ENCODE results near the gene CAST. TPM values are rescaled to one million over a fixed set of nuclear protein-coding genes. Genes with fewer than 3 reads are reported as not detected.

Gene CAST
- total RNA-seq, 1 donor from 2014 or later: 135 TPM

DNA sequence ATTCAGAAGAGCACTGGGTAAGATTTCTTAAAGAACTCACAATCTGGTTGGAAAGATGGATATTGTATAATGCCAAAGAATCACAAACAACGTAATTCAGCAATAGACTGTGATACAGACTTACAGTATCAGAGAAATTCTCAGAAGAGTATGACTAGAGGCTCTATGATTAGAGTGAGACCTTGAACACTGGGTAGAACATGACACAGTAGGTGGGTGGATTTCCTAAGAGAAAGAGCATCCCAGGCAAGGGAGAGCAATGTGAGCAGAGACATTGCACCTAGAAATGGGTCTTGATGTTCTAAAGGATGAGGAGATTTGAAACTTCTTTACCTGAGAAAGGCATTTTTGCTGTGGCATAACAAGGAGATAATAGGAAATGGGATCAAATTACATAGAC, 27.3 kb upstream of the CAST start:
- DNase-seq (ENCODE audit: low read depth): no peak
- H3K4me3 ChIP-seq (ENCODE audit: low read depth, low read length): no peak overlapping the region
- TF ChIP-seq, protein P1, sequence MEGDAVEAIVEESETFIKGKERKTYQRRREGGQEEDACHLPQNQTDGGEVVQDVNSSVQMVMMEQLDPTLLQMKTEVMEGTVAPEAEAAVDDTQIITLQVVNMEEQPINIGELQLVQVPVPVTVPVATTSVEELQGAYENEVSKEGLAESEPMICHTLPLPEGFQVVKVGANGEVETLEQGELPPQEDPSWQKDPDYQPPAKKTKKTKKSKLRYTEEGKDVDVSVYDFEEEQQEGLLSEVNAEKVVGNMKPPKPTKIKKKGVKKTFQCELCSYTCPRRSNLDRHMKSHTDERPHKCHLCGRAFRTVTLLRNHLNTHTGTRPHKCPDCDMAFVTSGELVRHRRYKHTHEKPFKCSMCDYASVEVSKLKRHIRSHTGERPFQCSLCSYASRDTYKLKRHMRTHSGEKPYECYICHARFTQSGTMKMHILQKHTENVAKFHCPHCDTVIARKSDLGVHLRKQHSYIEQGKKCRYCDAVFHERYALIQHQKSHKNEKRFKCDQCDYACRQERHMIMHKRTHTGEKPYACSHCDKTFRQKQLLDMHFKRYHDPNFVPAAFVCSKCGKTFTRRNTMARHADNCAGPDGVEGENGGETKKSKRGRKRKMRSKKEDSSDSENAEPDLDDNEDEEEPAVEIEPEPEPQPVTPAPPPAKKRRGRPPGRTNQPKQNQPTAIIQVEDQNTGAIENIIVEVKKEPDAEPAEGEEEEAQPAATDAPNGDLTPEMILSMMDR (conservative IDR thresholded peaks at IDR 0.05; ENCODE audit: low read depth, low read length): no peak

DNA sequence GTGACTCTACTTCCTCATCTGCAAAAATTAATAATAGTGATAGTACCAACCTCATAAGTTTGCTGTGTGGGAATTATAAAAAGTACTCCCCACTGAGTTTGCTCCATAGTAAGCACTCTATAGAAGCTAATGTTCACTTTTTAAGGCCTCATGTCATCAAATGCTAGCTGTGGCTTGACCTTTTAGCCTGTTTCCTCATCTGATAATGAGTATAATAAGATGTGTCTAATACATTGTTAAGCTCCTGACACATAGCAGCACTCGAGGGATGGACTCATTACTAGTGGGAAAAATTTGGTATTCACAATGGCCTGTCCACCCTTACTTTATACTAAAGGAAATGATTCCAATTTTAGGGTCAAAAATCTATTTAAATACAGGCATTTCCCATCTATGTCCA, 26.1 kb upstream of the CAST start:
- TF ChIP-seq, protein P1 (conservative IDR thresholded peaks at IDR 0.05; ENCODE audit: low read depth, low read length): no peak
- no peak for DNase-seq (ENCODE audit: low read depth)
- H3K4me3 ChIP-seq (ENCODE audit: low read depth, low read length): no peak overlapping the region

DNA sequence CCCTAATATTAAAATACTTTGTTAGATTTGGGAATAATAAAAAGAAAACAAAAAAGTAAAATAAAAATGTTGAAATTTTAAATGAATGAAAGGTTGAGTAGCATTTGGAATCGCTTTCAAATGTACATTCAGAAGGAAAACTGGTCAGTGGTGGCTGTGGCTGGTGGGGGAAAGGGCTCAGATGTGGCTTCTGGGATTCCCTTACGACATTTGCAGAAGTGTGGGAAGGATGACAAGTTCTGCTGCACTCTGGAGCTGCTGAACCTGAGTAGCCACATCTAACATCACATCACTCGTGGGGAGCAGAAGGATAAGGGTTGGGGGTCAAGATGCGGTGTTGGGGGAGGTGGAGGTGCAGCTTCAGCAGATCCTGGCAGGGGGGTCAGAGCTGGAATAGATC, 25.6 kb upstream of the CAST start:
- H3K4me3 ChIP-seq (ENCODE audit: low read depth, low read length): no peak overlapping the region
- no peak for DNase-seq (ENCODE audit: low read depth)
- TF ChIP-seq, protein P1 (conservative IDR thresholded peaks at IDR 0.05; ENCODE audit: low read depth, low read length): no peak

DNA sequence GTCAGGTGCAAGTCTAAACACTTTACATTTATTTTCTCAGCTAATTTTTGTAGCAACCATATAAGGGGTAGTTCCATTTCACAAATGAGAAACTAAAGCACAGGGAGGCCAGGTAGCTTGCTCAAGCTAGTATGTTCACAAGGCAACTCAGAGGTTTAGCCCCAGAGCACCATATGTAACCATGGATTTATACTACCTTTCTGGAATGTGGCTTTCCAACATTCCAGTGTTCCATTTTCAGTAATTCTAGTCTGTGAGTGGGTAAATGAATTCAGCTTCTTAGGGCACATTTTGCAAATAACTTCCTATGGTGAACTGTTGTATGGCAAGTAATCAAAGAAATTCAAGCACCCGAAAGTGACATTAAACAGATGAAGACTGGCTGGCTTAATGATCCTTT, 25.0 kb upstream of the CAST start:
- no peak overlapping the region for H3K4me3 ChIP-seq (ENCODE audit: low read depth, low read length)
- no peak for DNase-seq (ENCODE audit: low read depth)
- TF ChIP-seq, protein P1 (conservative IDR thresholded peaks at IDR 0.05; ENCODE audit: low read depth, low read length): no peak

DNA sequence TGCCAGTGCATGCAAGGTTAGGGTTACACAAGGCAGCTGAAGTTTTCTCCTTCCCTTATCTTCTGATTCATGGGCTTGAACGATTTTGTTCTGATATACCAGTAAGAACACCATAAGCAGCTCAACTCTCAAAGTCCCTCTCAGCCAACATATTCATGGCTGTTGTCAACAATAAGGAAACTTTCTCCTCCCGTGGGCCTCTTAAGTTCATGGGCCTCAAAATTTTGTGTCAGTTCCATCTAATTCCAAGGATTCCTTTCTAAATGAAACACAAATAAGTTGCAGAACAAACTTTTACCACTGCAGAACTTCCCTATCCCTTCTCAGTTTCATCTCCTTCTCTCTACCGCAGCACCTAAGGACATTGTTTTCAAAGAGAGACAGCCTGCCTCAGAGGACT, 23.6 kb upstream of the CAST start:
- TF ChIP-seq, protein P1 (conservative IDR thresholded peaks at IDR 0.05; ENCODE audit: low read depth, low read length): no peak
- H3K4me3 ChIP-seq (ENCODE audit: low read depth, low read length): no peak overlapping the region

DNA sequence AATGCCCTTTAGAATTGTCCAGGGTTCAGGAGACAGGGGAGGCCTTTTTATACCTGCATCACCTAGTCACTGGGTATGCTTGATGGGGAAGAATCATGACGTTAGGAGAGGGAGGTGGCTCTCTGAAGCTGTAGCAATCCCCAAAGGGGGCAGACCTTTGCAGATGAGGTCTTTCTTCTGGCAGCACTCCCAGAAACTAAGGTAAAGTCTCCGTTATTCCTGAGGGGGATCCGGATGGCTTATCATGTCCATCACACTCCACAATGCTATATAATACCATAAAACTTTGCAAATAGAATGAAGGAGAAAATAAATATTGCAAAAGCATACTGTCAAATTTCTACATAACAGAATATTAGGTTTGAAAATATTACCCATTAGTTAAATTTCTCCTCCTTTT, 21.5 kb upstream of the CAST start:
- no peak for DNase-seq (ENCODE audit: low read depth)
- TF ChIP-seq, protein P1 (conservative IDR thresholded peaks at IDR 0.05; ENCODE audit: low read depth, low read length): no peak
- no peak overlapping the region for H3K4me3 ChIP-seq (ENCODE audit: low read depth, low read length)

More for the DNA sequence above, 23.6 kb upstream of the CAST start:
- DNase-seq (ENCODE audit: low read depth): no peak

DNA sequence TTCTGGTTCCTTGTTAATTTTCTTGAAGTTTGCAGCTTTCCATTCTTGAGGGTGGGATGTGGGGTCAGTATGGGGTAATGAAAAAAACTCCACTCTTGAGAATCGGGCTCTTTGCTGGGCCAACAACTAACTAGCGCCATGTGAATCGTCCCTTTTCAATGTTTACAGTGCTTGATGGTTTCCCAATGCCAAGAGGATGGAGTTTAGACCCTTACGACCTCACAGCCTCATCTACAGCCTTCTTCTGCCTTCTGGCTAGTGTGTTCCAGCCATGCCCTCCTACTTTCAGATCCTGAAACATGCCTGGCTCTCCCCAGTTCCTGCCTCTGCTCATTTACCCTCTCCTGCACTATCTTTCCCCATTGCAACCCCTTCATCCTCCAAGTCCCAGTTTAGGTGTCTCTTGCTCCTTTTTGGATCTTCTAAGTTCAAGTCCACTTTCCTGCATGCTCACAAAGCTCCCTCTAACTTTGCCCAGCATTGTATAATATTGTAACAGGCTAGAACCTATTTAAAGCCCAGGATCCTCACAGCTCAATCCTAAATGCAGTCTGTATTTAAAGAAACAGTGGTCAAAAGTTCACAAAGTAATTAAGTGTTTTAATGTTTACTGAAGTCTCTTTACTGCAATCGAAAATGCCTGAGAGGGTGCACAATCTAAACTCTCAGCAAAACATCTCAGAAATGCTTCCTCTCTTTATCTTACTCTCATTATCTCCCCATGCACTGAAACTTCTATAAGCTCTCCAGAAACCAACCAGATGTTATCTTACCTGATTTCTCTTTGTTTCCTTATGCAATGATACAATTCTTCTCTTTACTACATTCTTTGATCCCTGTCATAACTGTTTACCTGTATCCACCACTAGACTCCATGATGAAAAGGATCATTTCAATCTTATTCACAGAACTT, 20.6 kb upstream of the CAST start:
- H3K4me3 ChIP-seq (ENCODE audit: low read depth, low read length): no peak overlapping the region
- DNase-seq (ENCODE audit: low read depth): no peak
- TF ChIP-seq, protein P1 (conservative IDR thresholded peaks at IDR 0.05; ENCODE audit: low read depth, low read length): no peak
